NCI-H1436 (cell line): Measurements from ENCODE around the gene SPRY1.

ENCODE experiments used
- DNase-seq: peaks from one replicate; lab custom pipeline; 2025; lab: John Stamatoyannopoulos, UW

Gene SPRY1

GRCh38 chr4:123411514-123411913 lies 14.9 kb downstream of the SPRY1 start:
- no peak for DNase-seq

- no peak for DNase-seq
Measured at GRCh38 chr4:123412091-123412505, 15.5 kb downstream of the SPRY1 start.

- DNase-seq: no peak
Measured at GRCh38 chr4:123412700-123413512, 16.3 kb downstream of the SPRY1 start.

- no peak for DNase-seq
Measured at GRCh38 chr4:123415576-123415975, 19.0 kb downstream of the SPRY1 start.

GRCh38 chr4:123415977-123416376 lies 19.4 kb downstream of the SPRY1 start:
- no peak for DNase-seq

GRCh38 chr4:123417813-123418212 lies 21.2 kb downstream of the SPRY1 start:
- DNase-seq: no peak

- peak; percentile 88 for DNase-seq
Measured at GRCh38 chr4:123418351-123418931, 21.8 kb downstream of the SPRY1 start.

- DNase-seq: no peak
Measured at GRCh38 chr4:123419885-123420755, 23.5 kb downstream of the SPRY1 start.

GRCh38 chr4:123421227-123421936 lies 24.8 kb downstream of the SPRY1 start:
- DNase-seq: no peak

GRCh38 chr4:123421937-123422781 lies 25.6 kb downstream of the SPRY1 start:
- DNase-seq: no peak

- DNase-seq: no peak
Measured at GRCh38 chr4:123423819-123424218, 27.2 kb downstream of the SPRY1 start.

- no peak for DNase-seq
Measured at GRCh38 chr4:123427951-123428350, 31.4 kb downstream of the SPRY1 start.

GRCh38 chr4:123430031-123430430 lies 33.4 kb downstream of the SPRY1 start:
- DNase-seq: no peak

GRCh38 chr4:123430501-123430900 lies 33.9 kb downstream of the SPRY1 start:
- DNase-seq: no peak

GRCh38 chr4:123433573-123433972 lies 37.0 kb downstream of the SPRY1 start:
- no peak for DNase-seq

- DNase-seq: no peak
Measured at GRCh38 chr4:123433976-123434375, 37.4 kb downstream of the SPRY1 start.

- DNase-seq: no peak
Measured at GRCh38 chr4:123435246-123436113, 38.9 kb downstream of the SPRY1 start.

- no peak for DNase-seq
Measured at GRCh38 chr4:123438031-123438430, 41.4 kb downstream of the SPRY1 start.

- DNase-seq: no peak
Measured at GRCh38 chr4:123443401-123444289, 47.0 kb downstream of the SPRY1 start.
